B cell (primary cell): ENCODE measurements around the gene XPC. TPM values are rescaled to one million over a fixed set of nuclear protein-coding genes. Genes with fewer than 3 reads are reported as not detected.

Experiments
- ATAC-seq: fragments of 200-7000 bp; cut with Tn5 transposase; one replicate; pipeline ENCODE4 v1.10.0; 2021; ENCODE audit warnings: low read depth, mild to moderate bottlenecking, moderate number of reproducible peaks, moderate library complexity
- CTCF ChIA-PET: fragments of 350-600 bp; sonication (Branson Sonifier 250); formaldehyde crosslinking; loops from one replicate; lab custom pipeline; 2021; ENCODE audit warnings: antibody characterized with exemption, inconsistent platforms; lab: Charles Lee
- POLR2A ChIA-PET: fragments of 350-600 bp; sonication (Branson Sonifier 250); formaldehyde crosslinking; loops from one replicate; lab custom pipeline; 2021; ENCODE audit warnings: antibody characterized with exemption; lab: Charles Lee
- DNase-seq: peaks from one replicate; pipeline ENCODE4 v3.0.0; 2013
- H2AFZ ChIP-seq: 2 replicates; pipeline ENCODE4 v1.6.1; 2012; ENCODE audit warnings: mild to moderate bottlenecking, low read depth, low read length; ENCODE audit not compliant: insufficient read depth, poor library complexity, severe bottlenecking
- H3K27ac ChIP-seq, 2 donors: 1 replicate in 1 of 2; 2 replicates in 1 of 2; pipeline ENCODE4 v1.5.1; 2012 to 2013; ENCODE audit warnings: low read length in 2 of 2, mild to moderate bottlenecking in 2 of 2, moderate library complexity in 1 of 2
- H3K27me3 ChIP-seq, 4 experiments: fragments of 200-600 bp in 1 of 4; sonication (generic) in 1 of 4; replicated peaks in 1 of 4; 1 replicate in 2 of 4; 2 replicates in 2 of 4; pipeline versions ENCODE4 v1.6.1 to v1.7.0; 2013 to 2016; ENCODE audit warnings: low read length in 3 of 4, mild to moderate bottlenecking in 2 of 4, mixed read lengths in 1 of 4, moderate library complexity in 1 of 4; ENCODE audit not compliant: insufficient read depth in 4 of 4, control insufficient read depth in 3 of 4; ENCODE audit errors: control extremely low read depth in 1 of 4
- H3K36me3 ChIP-seq, 2 experiments: replicated peaks in 1 of 2; 1 replicate in 1 of 2; 2 replicates in 1 of 2; pipeline versions ENCODE4 v1.6.1 to v1.7.1; 2013; ENCODE audit warnings: low read length in 1 of 2; ENCODE audit not compliant: insufficient read depth in 2 of 2, control insufficient read depth in 1 of 2; ENCODE audit errors: control extremely low read depth in 1 of 2, extremely low read depth in 1 of 2
- H3K4me1 ChIP-seq, 2 donors: fragments of 200-600 bp in 1 of 2; sonication (generic) in 1 of 2; 1 replicate in 1 of 2; 2 replicates in 1 of 2; pipeline versions ENCODE4 v1.5.1 to v1.6.1; 2013 to 2017; ENCODE audit warnings: low read length in 2 of 2; ENCODE audit not compliant: control insufficient read depth in 2 of 2, insufficient read depth in 2 of 2
- H3K4me2 ChIP-seq: replicated peaks from 2 replicates; pipeline ENCODE3; 2012; ENCODE audit warnings: mild to moderate bottlenecking, low read depth, low read length; ENCODE audit not compliant: poor library complexity, severe bottlenecking
- H3K4me3 ChIP-seq, 5 experiments: fragments of 200-600 bp in 1 of 5; sonication (generic) in 1 of 5; 1 replicate in 3 of 5; 2 replicates in 2 of 5; pipeline versions ENCODE4 v1.5.1 to v1.7.0; 2011 to 2016; ENCODE audit warnings: low read length in 4 of 5, mild to moderate bottlenecking in 4 of 5, low read depth in 2 of 5, control low read depth in 1 of 5, moderate library complexity in 1 of 5; ENCODE audit not compliant: insufficient read depth in 1 of 5; ENCODE audit errors: control extremely low read depth in 1 of 5, extremely low read depth in 1 of 5
- H3K79me2 ChIP-seq: fragments of 200-600 bp; sonication (generic); one replicate; pipeline ENCODE4 v1.6.0; 2016; ENCODE audit warnings: low read length; ENCODE audit not compliant: control insufficient read depth, insufficient read depth
- H3K9ac ChIP-seq: fragments of 200-600 bp; sonication (generic); 2 replicates; pipeline ENCODE4 v1.6.1; 2017; ENCODE audit warnings: mild to moderate bottlenecking, low read length, moderate library complexity
- H3K9me3 ChIP-seq, 3 donors: one replicate each; pipeline versions ENCODE4 v1.6.1 to v1.7.1; 2013; ENCODE audit warnings: low read length in 2 of 3; ENCODE audit not compliant: control insufficient read depth in 2 of 3, insufficient read depth in 1 of 3; ENCODE audit errors: control extremely low read depth in 1 of 3
- H4K20me1 ChIP-seq: 2 replicates; pipeline ENCODE4 v1.6.0; 2012; ENCODE audit warnings: mild to moderate bottlenecking, low read length; ENCODE audit not compliant: insufficient read depth, control insufficient read depth, poor library complexity, severe bottlenecking
- H3K27ac Mint-ChIP-seq: one replicate; pipeline ENCODE4 v1.8.0; 2021; ENCODE audit warnings: mixed read lengths
- H3K27me3 Mint-ChIP-seq: one replicate; pipeline ENCODE4 v1.8.0; 2021; ENCODE audit warnings: mixed read lengths
- H3K4me1 Mint-ChIP-seq: one replicate; pipeline ENCODE4 v1.8.0; 2021; ENCODE audit warnings: mixed read lengths
- H3K4me3 Mint-ChIP-seq: one replicate; pipeline ENCODE4 v1.8.0; 2021; ENCODE audit warnings: mixed read lengths
- H3K9me3 Mint-ChIP-seq: one replicate; pipeline ENCODE4 v1.8.0; 2022; ENCODE audit warnings: mixed read lengths; ENCODE audit not compliant: insufficient read depth
- CTCF ChIP-seq: fragments of 200-600 bp; IDR thresholded peaks from one replicate; pipeline ENCODE4 v1.8.0; 2022; ENCODE audit warnings: antibody characterized with exemption, mild to moderate bottlenecking
- EZH2 ChIP-seq: IDR thresholded peaks from 2 replicates; pipeline ENCODE4 v1.6.1; 2012; ENCODE audit warnings: borderline replicate concordance, low read depth, mild to moderate bottlenecking, moderate library complexity, low read length; ENCODE audit not compliant: insufficient read depth, poor library complexity, severe bottlenecking
- WGBS: methylation state at CpG from one replicate; pipeline ENCODE4 v1.1.5; 2013; ENCODE audit warnings: missing lambda C conversion rate; ENCODE audit not compliant: insufficient coverage; 5-methylcytosine and 5-hydroxymethylcytosine counted together
- intact Hi-C: fragments of 100-400 bp; cut with micrococcal nuclease; formaldehyde crosslinking; loops from one replicate; pipeline ENCODE4 v1.10.0; 2022
- polyA plus RNA-seq: library from polyadenylated mRNA; depleted of rRNA; stranded (reverse); fragments of >200 nt; gene quantifications from 2 replicates; pipeline ENCODE4 v1.2.3, GENCODE V29; 2012
- total RNA-seq, 2 donors: library from RNA; stranded (reverse); fragments of 120-200 nt in 1 of 2; gene quantifications; 1 replicate in 1 of 2; 2 replicates in 1 of 2; pipeline versions ENCODE4 v1.2.3 to v1.2.4, GENCODE V29; 2013 to 2022

XPC gene
- total and polyA plus RNA-seq, 2 donors (not counting 1 experiment from before 2014, with no cell fraction given): 22.5 to 67.6 TPM

DNA sequence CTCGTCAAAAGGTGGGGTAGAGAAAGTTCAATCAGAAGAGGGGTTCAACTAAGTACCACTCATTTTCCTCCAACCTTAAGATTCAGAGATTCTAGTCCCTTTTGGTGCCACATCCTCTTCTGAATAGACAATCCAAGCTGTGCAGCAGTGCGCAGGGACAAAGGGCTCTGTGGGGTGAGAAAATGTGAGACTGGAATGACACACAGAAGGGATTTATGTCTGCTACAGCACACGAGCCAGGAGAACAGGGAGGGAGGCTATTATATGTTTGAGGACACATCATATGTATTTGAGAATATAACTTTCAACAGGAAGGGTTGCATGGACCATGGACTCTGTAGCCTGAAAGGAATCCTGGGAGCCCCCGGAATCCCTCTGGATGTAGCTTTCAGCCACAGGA lies 33.2 kb upstream of the XPC start:
- Mint-ChIP-seq H3K4me3 (no peak overlapping the region), H3K27ac (no peak overlapping the region), H3K27me3 (no peaks in the 10 kb centered on the region), H3K4me1 (no peaks in the 10 kb centered on the region), H3K9me3 (no peaks in the 10 kb centered on the region)
- Histone ChIP-seq H3K4me3 (no peak overlapping the region), H4K20me1 (no peaks in the 10 kb centered on the region), H3K4me2 (no peak overlapping the region), H2AFZ (no peak overlapping the region), H3K9me3 (peaks cover 0 to 3% (median 0%) of the 10 kb centered on the region in 3 donors), H3K9ac (no peak overlapping the region), H3K27ac (no peak overlapping the region), H3K4me1 (no peaks in the 10 kb centered on the region), H3K36me3 (no peaks in the 10 kb centered on the region), H3K79me2 (no peaks in the 10 kb centered on the region), H3K27me3 (no peaks in the 10 kb centered on the region)
- POLR2A ChIA-PET: no interaction called here
- DNase-seq (no peak), ATAC-seq (no peak)
- TF ChIP-seq EZH2 (no peak), CTCF (no peak)
- WGBS: 100% methylated on average over 1 of the region's 4 CpGs
- CTCF ChIA-PET: interaction anchor here (1.5 kb wide), 1 partner anchor 32 kb away, joined by 4 read pairs; the partner anchor contains the start of gene LSM3
- intact Hi-C loops: no loop called here

DNA sequence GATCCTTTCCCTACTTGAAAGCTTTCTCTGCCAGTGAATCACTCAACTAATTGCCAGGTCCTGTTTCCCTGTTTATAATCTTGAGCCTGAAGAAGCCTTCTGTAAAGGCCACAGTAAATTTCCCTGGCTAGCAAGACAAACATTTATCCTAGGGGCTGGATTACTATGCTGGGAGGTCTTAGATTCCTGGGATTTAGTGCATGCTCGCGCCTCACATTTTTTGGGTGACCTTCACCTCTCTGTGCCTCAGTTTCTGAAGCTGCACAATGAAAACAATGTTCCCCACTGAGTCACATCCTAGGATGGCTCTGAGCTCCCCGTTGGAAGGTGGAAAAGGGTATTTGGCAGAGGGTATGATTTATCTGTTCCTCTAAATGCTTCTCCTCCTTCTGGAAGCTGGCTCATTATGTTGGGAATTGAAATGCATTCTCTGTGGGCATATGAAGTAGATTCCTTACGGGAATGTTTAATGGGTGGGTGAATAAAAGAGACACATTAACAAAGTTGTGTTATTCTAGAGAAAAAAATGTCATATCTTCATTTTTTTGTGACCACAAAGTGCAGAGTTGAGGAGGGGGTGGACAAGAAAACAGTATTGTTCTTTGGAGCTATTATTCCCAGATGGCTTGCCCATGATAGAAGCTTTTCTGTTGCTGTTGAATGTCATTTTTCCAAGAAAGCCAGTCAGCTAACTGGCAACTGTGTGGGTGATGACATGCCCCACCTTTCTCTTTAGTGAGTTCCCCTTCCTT lies 32.6 kb upstream of the XPC start:
- Mint-ChIP-seq H3K27me3 (no peaks in the 10 kb centered on the region), H3K27ac (no peak overlapping the region), H3K4me3 (no peak overlapping the region), H3K9me3 (no peaks in the 10 kb centered on the region), H3K4me1 (no peaks in the 10 kb centered on the region)
- Histone ChIP-seq H3K79me2 (no peaks in the 10 kb centered on the region), H3K4me3 (no peak overlapping the region), H4K20me1 (no peaks in the 10 kb centered on the region), H3K4me2 (no peak overlapping the region), H3K9me3 (no peaks in the 10 kb centered on the region), H3K36me3 (no peaks in the 10 kb centered on the region), H2AFZ (no peak overlapping the region), H3K4me1 (no peaks in the 10 kb centered on the region), H3K27ac (no peak overlapping the region), H3K27me3 (no peaks in the 10 kb centered on the region), H3K9ac (no peak overlapping the region)
- 100% methylated on average over 2 of the region's 4 CpGs for WGBS
- no peak for ATAC-seq
- DNase-seq: no peak
- CTCF ChIA-PET: interaction anchor here (1.5 kb wide), 1 partner anchor 32 kb away, joined by 4 read pairs; the partner anchor contains the start of gene LSM3
- intact Hi-C loops: no loop called here
- TF ChIP-seq CTCF (no peak), EZH2 (no peak)
- POLR2A ChIA-PET: no interaction called here
